ENCODE measurements around the gene KIAA1217. TPM values are rescaled to one million over a fixed set of nuclear protein-coding genes. Genes with fewer than 3 reads are reported as not detected.

The KIAA1217 gene
- total and polyA plus RNA-seq, 2 of the 4 experiments (the other 2 are of a cell fraction) = 3.4 to 4.4 TPM

GRCh38 chr10:24385776-24386175 lies 176.8 kb downstream of the KIAA1217 start:
- ATAC-seq (ENCODE audit: low read depth) (no peak), DNase-seq (peak; percentile 30)
- Histone ChIP-seq H2BK120ac (ENCODE audit: low read depth, low read length) (no peak overlapping the region), H2AK5ac (ENCODE audit: low read depth, low read length) (no peak overlapping the region), H3K9me3 (ENCODE audit: control insufficient read depth, insufficient read depth, low read length) (no peaks in the 10 kb centered on the region), H3K27me3 (ENCODE audit: control insufficient read depth, insufficient read depth, low read length) (no peaks in the 10 kb centered on the region), H3K4me2 (ENCODE audit: low read depth, low read length) (no peak overlapping the region), H3K23ac (ENCODE audit: low read depth, low read length) (no peak overlapping the region), H3K27ac (ENCODE audit: insufficient read depth, low read length) (no peak overlapping the region), H3K36me3 (ENCODE audit: control insufficient read depth, insufficient read depth, low read length) (no peaks in the 10 kb centered on the region), H3K14ac (replicated peaks; ENCODE audit: low read depth, low read length) (no peak overlapping the region), H4K20me1 (ENCODE audit: insufficient read depth, low read length) (no peaks in the 10 kb centered on the region), H2BK5ac (ENCODE audit: low read depth, low read length, poor library complexity, severe bottlenecking) (no peak overlapping the region), H3K79me1 (ENCODE audit: low read depth in 1 of 2, low read length in 2 of 2) (no peaks in the 10 kb centered on the region), H4K5ac (ENCODE audit: low read depth, low read length) (no peak overlapping the region), H3K4ac (ENCODE audit: low read depth, low read length) (no peak overlapping the region), H3K56ac (ENCODE audit: extremely low read depth, insufficient read depth, low read length) (no peak overlapping the region), H3K4me1 (ENCODE audit: control insufficient read depth, insufficient read depth, low read length) (peaks cover 7% of the 10 kb centered on the region), H3K4me3 (ENCODE audit: insufficient read depth, low read depth, low read length) (no peak overlapping the region), H2AFZ (replicated peaks; ENCODE audit: low read length, poor library complexity) (no peak overlapping the region), H4K91ac (ENCODE audit: insufficient read depth, low read depth, low read length) (peak overlapping the region; percentile 10; the same call in 1 of the 2 replicates), H2AK9ac (replicated peaks; ENCODE audit: low read depth, low read length, poor library complexity) (no peak overlapping the region), H3K9ac (ENCODE audit: low read depth, low read length) (no peak overlapping the region), H2BK20ac (ENCODE audit: low read depth, low read length) (no peak overlapping the region), H3K18ac (ENCODE audit: low read depth, low read length) (no peak overlapping the region), H2BK15ac (ENCODE audit: low read depth, low read length) (no peak overlapping the region), H4K8ac (ENCODE audit: low read depth in 2 of 2, low read length in 2 of 2) (no peak overlapping the region), H3K9me1 (ENCODE audit: insufficient read depth, low read length) (peaks cover 2% of the 10 kb centered on the region; the same call in 1 of the 2 replicates)
- in situ Hi-C loops (cut with MboI; ENCODE audit: low sequenced_read_pairs) = no loop called here
- TF ChIP-seq RCOR1 (IDR thresholded peaks at IDR 0.05; ENCODE audit: insufficient replicate concordance, low read length) (no peak), MAZ (IDR thresholded peaks at IDR 0.05; ENCODE audit: borderline replicate concordance, low read depth, low read length) (no peak), RAD21 (IDR thresholded peaks at IDR 0.05; ENCODE audit: low read length) (no peak), SMC3 (IDR thresholded peaks at IDR 0.05; ENCODE audit: low read depth, low read length) (no peak), FOS (IDR thresholded peaks at IDR 0.05; ENCODE audit: low read depth, low read length) (no peak), BHLHE40 (IDR thresholded peaks at IDR 0.05; ENCODE audit: low read depth, low read length) (no peak), MXI1 (IDR thresholded peaks at IDR 0.05; ENCODE audit: borderline replicate concordance, low read depth, low read length) (no peak), CHD1 (IDR thresholded peaks at IDR 0.05; ENCODE audit: low read depth, low read length) (no peak), MAFK (IDR thresholded peaks at IDR 0.05; ENCODE audit: low read depth, low read length) (no peak), CEBPB (IDR thresholded peaks at IDR 0.05; ENCODE audit: low read depth, low read length) (no peak), RFX5 (IDR thresholded peaks at IDR 0.05; ENCODE audit: low read depth, low read length) (no peak), POLR2A (IDR thresholded peaks at IDR 0.05; ENCODE audit: low read depth, low read length) (no peak), CTCF (conservative IDR thresholded peaks at IDR 0.05; ENCODE audit: low read depth, low read length) (no peak), USF2 (IDR thresholded peaks at IDR 0.05; ENCODE audit: low read depth, low read length) (no peak), NFE2L2 (IDR thresholded peaks at IDR 0.05; ENCODE audit: low read depth, low read length) (no peak)
- TF ChIP-seq, protein P1, sequence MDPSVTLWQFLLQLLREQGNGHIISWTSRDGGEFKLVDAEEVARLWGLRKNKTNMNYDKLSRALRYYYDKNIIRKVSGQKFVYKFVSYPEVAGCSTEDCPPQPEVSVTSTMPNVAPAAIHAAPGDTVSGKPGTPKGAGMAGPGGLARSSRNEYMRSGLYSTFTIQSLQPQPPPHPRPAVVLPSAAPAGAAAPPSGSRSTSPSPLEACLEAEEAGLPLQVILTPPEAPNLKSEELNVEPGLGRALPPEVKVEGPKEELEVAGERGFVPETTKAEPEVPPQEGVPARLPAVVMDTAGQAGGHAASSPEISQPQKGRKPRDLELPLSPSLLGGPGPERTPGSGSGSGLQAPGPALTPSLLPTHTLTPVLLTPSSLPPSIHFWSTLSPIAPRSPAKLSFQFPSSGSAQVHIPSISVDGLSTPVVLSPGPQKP (IDR thresholded peaks at IDR 0.05; ENCODE audit: borderline replicate concordance, low read depth, low read length) = no peak
- intact Hi-C loops (cut with micrococcal nuclease) = no loop called here
- 70% methylated on average over 4 of the region's 7 CpGs; no CpG with 5 or more reads in 1 of the 2 experiments for WGBS, 2 experiments (ENCODE audit: extremely low coverage in 2 of 2, insufficient read length in 1 of 2)
- BruUV-seq (replicated peaks) = no TSS peak
- ChIA-PET POLR2A (ENCODE audit: unreplicated experiment) (no interaction called here), CTCF (no interaction called here)
- dilution Hi-C loops (cut with HindIII; ENCODE audit: low sequenced_read_pairs, unreplicated experiment) = no loop called here
